Measurements from ENCODE around the gene RP9.

Gene RP9

GRCh38 chr7:33145156-33145555 is 36.0 kb upstream of the RP9 start:
- Histone ChIP-seq H3K27me3 (no peaks in the 10 kb centered on the region), H3K36me3 (no peaks in the 10 kb centered on the region), H3K4me3 (ENCODE audit: low read depth, low read length) (no peak overlapping the region), H3K4me1 (no peaks in the 10 kb centered on the region), H3K9me3 (no peaks in the 10 kb centered on the region)
- DNase-seq: no peak
- TF ChIP-seq CTCF (IDR thresholded peaks at IDR 0.05; ENCODE audit: low read depth, low read length): no peak

- Histone ChIP-seq H3K27me3 (no peaks in the 10 kb centered on the region), H3K4me3 (ENCODE audit: low read depth, low read length) (no peak overlapping the region), H3K4me1 (no peaks in the 10 kb centered on the region), H3K9me3 (no peaks in the 10 kb centered on the region), H3K36me3 (no peaks in the 10 kb centered on the region)
- TF ChIP-seq CTCF (IDR thresholded peaks at IDR 0.05; ENCODE audit: low read depth, low read length): no peak
- DNase-seq: no peak
These were observed 35.0 kb upstream of the RP9 start for GRCh38 chr7:33143996-33144718.

- Histone ChIP-seq H3K4me3 (ENCODE audit: low read depth, low read length) (no peak overlapping the region), H3K27me3 (no peaks in the 10 kb centered on the region), H3K4me1 (no peaks in the 10 kb centered on the region), H3K9me3 (no peaks in the 10 kb centered on the region), H3K36me3 (no peaks in the 10 kb centered on the region)
- DNase-seq: no peak
- no peak for TF ChIP-seq CTCF (IDR thresholded peaks at IDR 0.05; ENCODE audit: low read depth, low read length)
These were observed 33.4 kb upstream of the RP9 start for GRCh38 chr7:33142585-33142984.

- no peak for TF ChIP-seq CTCF (IDR thresholded peaks at IDR 0.05; ENCODE audit: low read depth, low read length)
- H3K4me3 ChIP-seq (ENCODE audit: low read depth, low read length): no peak overlapping the region
- peaks cover 4% of the 10 kb centered on the region; the same call in 1 of the 2 replicates for H3K9me3 ChIP-seq
- H3K27me3 ChIP-seq: 0 out of 2 replicates have a peak, but pooled peaks cover 7% of the 10 kb centered on the region
- no peaks in the 10 kb centered on the region for H3K4me1 ChIP-seq
- no peak for DNase-seq
- H3K36me3 ChIP-seq: no peaks in the 10 kb centered on the region
These were observed 27.9 kb upstream of the RP9 start for GRCh38 chr7:33137103-33137502.

- no peak for TF ChIP-seq CTCF (IDR thresholded peaks at IDR 0.05; ENCODE audit: low read depth, low read length)
- Histone ChIP-seq H3K9me3 (no peaks in the 10 kb centered on the region; the same call in 1 of the 2 replicates), H3K27me3 (0 out of 2 replicates have a peak, but pooled peaks cover 2% of the 10 kb centered on the region), H3K36me3 (no peaks in the 10 kb centered on the region), H3K4me1 (no peaks in the 10 kb centered on the region), H3K4me3 (ENCODE audit: low read depth, low read length) (peak overlapping the region; percentile 86)
- DNase-seq: no peak
These were observed 21.0 kb upstream of the RP9 start for GRCh38 chr7:33130184-33130583.

GRCh38 chr7:33129806-33130153 is 20.6 kb upstream of the RP9 start:
- Histone ChIP-seq H3K9me3 (no peaks in the 10 kb centered on the region; the same call in 1 of the 2 replicates), H3K27me3 (0 out of 2 replicates have a peak, but pooled peaks cover 2% of the 10 kb centered on the region), H3K36me3 (no peaks in the 10 kb centered on the region), H3K4me3 (ENCODE audit: low read depth, low read length) (peak overlapping the region; percentile 86), H3K4me1 (no peaks in the 10 kb centered on the region)
- no peak for DNase-seq
- no peak for TF ChIP-seq CTCF (IDR thresholded peaks at IDR 0.05; ENCODE audit: low read depth, low read length)

All from BE2C (cell line).